ENCODE data around the gene TMC3. TPM values are rescaled to one million over a fixed set of nuclear protein-coding genes. Genes with fewer than 3 reads are reported as not detected.

Gene TMC3
- total and polyA plus RNA-seq, 2 of the 13 experiments (the other 11 are each of a cell fraction or from before 2014, with no cell fraction given): not detected

DNA sequence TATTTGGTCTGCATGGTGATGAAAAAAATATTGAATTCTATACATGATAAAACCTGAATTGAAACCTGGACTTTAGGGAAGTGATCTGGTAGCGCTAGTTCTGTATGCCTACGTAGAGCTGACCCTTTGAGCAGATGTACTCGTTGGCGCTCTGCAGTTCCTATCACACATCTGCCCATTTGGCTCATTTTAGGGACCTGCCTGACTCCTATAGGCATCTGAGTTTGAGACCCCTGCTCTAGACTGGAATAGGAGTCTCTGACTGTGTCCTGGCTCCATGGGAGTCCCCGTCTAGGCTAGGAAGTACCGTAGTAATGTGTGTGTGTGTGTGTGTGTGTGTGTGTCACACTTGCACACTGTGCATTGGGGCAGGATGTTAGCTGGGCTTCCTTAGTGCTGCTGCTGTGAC is 71.3 kb downstream of the TMC3 start:
- Histone ChIP-seq H3K9me3 (ENCODE audit: low read length) (no peaks in the 10 kb centered on the region), H3K4me1 (ENCODE audit: insufficient read depth, low read length) (no peaks in the 10 kb centered on the region), H3K79me2 (ENCODE audit: insufficient read depth, low read length) (no peaks in the 10 kb centered on the region), H3K27ac (ENCODE audit: extremely low read length, insufficient read depth, low read length) (no peak overlapping the region), H3K4me2 (ENCODE audit: low read depth, low read length) (no peak overlapping the region), H3K36me3 (replicated peaks in 1 of 2; ENCODE audit: control insufficient read depth in 1 of 2, insufficient read depth in 2 of 2, low read length in 2 of 2) (no peaks in the 10 kb centered on the region), H4K20me1 (ENCODE audit: insufficient read depth, low read length) (no peaks in the 10 kb centered on the region), H3K4me3 (replicated peaks in 1 of 3; ENCODE audit: insufficient read depth in 1 of 3, low read depth in 2 of 3, low read length in 3 of 3) (no peak overlapping the region), H2AFZ (ENCODE audit: low read length) (no peak overlapping the region), H3K9ac (ENCODE audit: insufficient read depth, low read depth, low read length) (no peak overlapping the region), H3K27me3 (ENCODE audit: control insufficient read depth in 1 of 2, insufficient read depth in 2 of 2, low read length in 2 of 2) (peaks cover 0 to 32% of the 10 kb centered on the region in 2 experiments; a peak in 2 of 5 replicates)
- CTCF ChIA-PET (ENCODE audit: low intra/inter-chr PET ratio, low total read pairs): no interaction called here
- TF ChIP-seq HIVEP1 (CRISPR knock-in tag; IDR thresholded peaks at IDR 0.05) (no peak), ZNF614 (CRISPR knock-in tag; IDR thresholded peaks at IDR 0.05; ENCODE audit: borderline replicate concordance) (no peak), CENPT (CRISPR knock-in tag; IDR thresholded peaks at IDR 0.05; ENCODE audit: low read depth) (no peak), ATRX (CRISPR knock-in tag; IDR thresholded peaks at IDR 0.05; ENCODE audit: borderline replicate concordance) (no peak), CBFB (CRISPR knock-in tag; IDR thresholded peaks at IDR 0.05) (no peak), ZNF264 (CRISPR knock-in tag; IDR thresholded peaks at IDR 0.05) (no peak), ZFX (CRISPR knock-in tag; IDR thresholded peaks at IDR 0.05; ENCODE audit: low read depth) (no peak), ZNF841 (CRISPR knock-in tag; IDR thresholded peaks at IDR 0.05; ENCODE audit: borderline replicate concordance) (no peak)
- TF ChIP-seq, protein P1, sequence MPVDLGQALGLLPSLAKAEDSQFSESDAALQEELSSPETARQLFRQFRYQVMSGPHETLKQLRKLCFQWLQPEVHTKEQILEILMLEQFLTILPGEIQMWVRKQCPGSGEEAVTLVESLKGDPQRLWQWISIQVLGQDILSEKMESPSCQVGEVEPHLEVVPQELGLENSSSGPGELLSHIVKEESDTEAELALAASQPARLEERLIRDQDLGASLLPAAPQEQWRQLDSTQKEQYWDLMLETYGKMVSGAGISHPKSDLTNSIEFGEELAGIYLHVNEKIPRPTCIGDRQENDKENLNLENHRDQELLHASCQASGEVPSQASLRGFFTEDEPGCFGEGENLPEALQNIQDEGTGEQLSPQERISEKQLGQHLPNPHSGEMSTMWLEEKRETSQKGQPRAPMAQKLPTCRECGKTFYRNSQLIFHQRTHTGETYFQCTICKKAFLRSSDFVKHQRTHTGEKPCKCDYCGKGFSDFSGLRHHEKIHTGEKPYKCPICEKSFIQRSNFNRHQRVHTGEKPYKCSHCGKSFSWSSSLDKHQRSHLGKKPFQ (CRISPR knock-in tag; IDR thresholded peaks at IDR 0.05; ENCODE audit: insufficient replicate concordance): no peak
- intact Hi-C loops (cut with micrococcal nuclease; ENCODE audit: unreplicated experiment): no loop called here
- ATAC-seq (no peak), DNase-seq (ENCODE audit: low spot score) (no peak), FAIRE-seq (no peak)
- POLR2A ChIA-PET: no interaction called here
- 26% methylated on average over 4 of the region's 6 CpGs for WGBS (ENCODE audit: low lambda C conversion rate)
- no TSS peak for BruUV-seq (replicated peaks)
- in situ Hi-C loops (cut with HindIII; ENCODE audit: extremely low pct_ligation_motif_present, low pct_unique_long_range_greater_than_20kb): no loop called here

All from HepG2 (cell line).